H1 (cell line): ENCODE measurements around the gene CEP104. TPM values are rescaled to one million over a fixed set of nuclear protein-coding genes. Genes with fewer than 3 reads are reported as not detected.

Experiments
- CTCF ChIA-PET: fragments of 300-600 bp; sonication (Branson Sonifier 250); formaldehyde crosslinking; loops from one replicate; lab custom pipeline; 2021; ENCODE audit not compliant: partially characterized antibody; lab: Charles Lee
- POLR2A ChIA-PET: fragments of 300-600 bp; sonication (Branson Sonifier 250); formaldehyde crosslinking; loops from one replicate; lab custom pipeline; 2021; ENCODE audit warnings: inconsistent platforms; ENCODE audit not compliant: partially characterized antibody; lab: Charles Lee
- DNase-seq, 2 experiments: peaks; one replicate each; pipeline versions ENCODE4 v3.0.0 to v3.0.0-alpha.2; 2010 to 2022; ENCODE audit warnings: low spot score in 2 of 2, low read depth in 1 of 2, mixed read lengths in 1 of 2
- FAIRE-seq: peaks from 2 replicates; lab custom pipeline; 2011; peaks lifted over from hg19 to GRCh38; lab: Jason Lieb, UNC
- H2AFZ ChIP-seq: 2 replicates; pipeline ENCODE4 v1.8.1; 2012; ENCODE audit warnings: low read length, inconsistent platforms
- H2AK5ac ChIP-seq: 2 replicates; pipeline ENCODE4 v1.6.1; 2013; ENCODE audit warnings: low read depth, low read length
- H2BK120ac ChIP-seq: replicated peaks from 2 replicates; pipeline ENCODE3; 2013; ENCODE audit warnings: low read depth, low read length, inconsistent platforms
- H2BK12ac ChIP-seq: 2 replicates; pipeline ENCODE4 v1.6.1; 2013; ENCODE audit warnings: low read depth, low read length
- H2BK15ac ChIP-seq: 2 replicates; pipeline ENCODE4 v1.6.1; 2013; ENCODE audit warnings: low read length
- H2BK20ac ChIP-seq: 2 replicates; pipeline ENCODE4 v1.6.1; 2013; ENCODE audit warnings: low read length
- H2BK5ac ChIP-seq: 2 replicates; pipeline ENCODE4 v1.6.1; 2013; ENCODE audit warnings: low read depth, low read length
- H3K14ac ChIP-seq: 2 replicates; pipeline ENCODE4 v1.6.1; 2013; ENCODE audit warnings: inconsistent platforms; ENCODE audit not compliant: insufficient read length
- H3K18ac ChIP-seq: 2 replicates; pipeline ENCODE4 v1.6.1; 2013; ENCODE audit warnings: low read length; ENCODE audit errors: extremely low read depth
- H3K23ac ChIP-seq: 2 replicates; pipeline ENCODE4 v1.6.1; 2013; ENCODE audit warnings: inconsistent platforms; ENCODE audit not compliant: insufficient read length
- H3K23me2 ChIP-seq: 2 replicates; pipeline ENCODE4 v1.6.1; 2013; ENCODE audit warnings: low read depth, low read length
- H3K27ac ChIP-seq: 2 replicates; pipeline ENCODE4 v1.6.1; 2011; ENCODE audit warnings: low read depth, low read length, inconsistent platforms
- H3K27me3 ChIP-seq, 4 experiments: replicated peaks in 1 of 4; 1 replicate in 1 of 4; 2 replicates in 3 of 4; pipeline versions ENCODE4 v1.6.1 to v1.8.1; 2011 to 2013; ENCODE audit warnings: low read length in 3 of 4, mild to moderate bottlenecking in 3 of 4, inconsistent platforms in 2 of 4, mixed read lengths in 2 of 4, moderate library complexity in 1 of 4; ENCODE audit not compliant: control insufficient read depth in 3 of 4, insufficient read depth in 3 of 4; ENCODE audit errors: extremely low read depth in 1 of 4
- H3K36me3 ChIP-seq, 4 experiments: 2 replicates each; pipeline versions ENCODE4 v1.6.1 to v1.8.1; 2011 to 2013; ENCODE audit warnings: mild to moderate bottlenecking in 4 of 4, low read length in 3 of 4, moderate library complexity in 2 of 4, control low read depth in 1 of 4, inconsistent platforms in 1 of 4; ENCODE audit not compliant: insufficient read depth in 4 of 4, control insufficient read depth in 2 of 4
- H3K4ac ChIP-seq: replicated peaks from 2 replicates; pipeline ENCODE3; 2013; ENCODE audit warnings: low read length, low read depth, mixed read lengths, inconsistent platforms; ENCODE audit not compliant: insufficient read length
- H3K4me1 ChIP-seq, 4 experiments: replicated peaks in 1 of 4; 1 replicate in 1 of 4; 2 replicates in 3 of 4; pipeline versions ENCODE4 v1.6.1 to v1.8.1; 2011 to 2013; ENCODE audit warnings: low read length in 3 of 4, inconsistent platforms in 2 of 4, mixed read lengths in 1 of 4; ENCODE audit not compliant: insufficient read depth in 4 of 4, control insufficient read depth in 3 of 4
- H3K4me2 ChIP-seq, 2 experiments: 2 replicates each; pipeline versions ENCODE4 v1.6.1 to v1.8.1; 2011 to 2013; ENCODE audit warnings: low read depth in 2 of 2, low read length in 2 of 2, control low read depth in 1 of 2, inconsistent platforms in 1 of 2, mild to moderate bottlenecking in 1 of 2; ENCODE audit not compliant: insufficient read depth in 1 of 2
- H3K4me3 ChIP-seq, 4 experiments: fragments of 200-600, 300-600 bp in 1 of 4; sonication (generic), shearing (Covaris generic), sonication (Bioruptor Twin) in 1 of 4; 2 replicates each; pipeline versions ENCODE4 v1.5.1 to v1.8.1; 2011 to 2016; ENCODE audit warnings: low read length in 4 of 4, low read depth in 3 of 4, control low read depth in 2 of 4, inconsistent platforms in 2 of 4, mild to moderate bottlenecking in 2 of 4, mixed read lengths in 1 of 4, moderate library complexity in 1 of 4; ENCODE audit not compliant: insufficient read depth in 2 of 4; ENCODE audit errors: extremely low read depth in 1 of 4
- H3K56ac ChIP-seq: replicated peaks from 2 replicates; pipeline ENCODE3; 2013; ENCODE audit warnings: low read depth, mild to moderate bottlenecking, mixed read lengths, low read length, inconsistent platforms; ENCODE audit not compliant: insufficient read length
- H3K79me1 ChIP-seq: 2 replicates; pipeline ENCODE4 v1.6.1; 2013; ENCODE audit warnings: low read depth, low read length, control low read depth
- H3K79me2 ChIP-seq, 2 experiments: 2 replicates each; pipeline versions ENCODE4 v1.6.1 to v1.8.1; 2012 to 2013; ENCODE audit warnings: low read length in 2 of 2, mild to moderate bottlenecking in 2 of 2, inconsistent platforms in 1 of 2; ENCODE audit not compliant: insufficient read depth in 2 of 2, control insufficient read depth in 1 of 2
- H3K9ac ChIP-seq, 4 experiments: replicated peaks in 1 of 4; 1 replicate in 1 of 4; 2 replicates in 3 of 4; pipeline versions ENCODE4 v1.6.1 to v1.8.1; 2011 to 2013; ENCODE audit warnings: low read depth in 3 of 4, low read length in 3 of 4, control low read depth in 2 of 4, mild to moderate bottlenecking in 2 of 4, moderate library complexity in 2 of 4, inconsistent platforms in 1 of 4; ENCODE audit errors: extremely low read depth in 1 of 4
- H3K9me3 ChIP-seq, 2 experiments: 2 replicates each; pipeline versions ENCODE4 v1.6.1 to v1.8.1; 2012 to 2013; ENCODE audit warnings: mild to moderate bottlenecking in 2 of 2, moderate library complexity in 2 of 2, control low read depth in 1 of 2, inconsistent platforms in 1 of 2, low read depth in 1 of 2, low read length in 1 of 2, mixed read lengths in 1 of 2; ENCODE audit not compliant: insufficient read depth in 2 of 2
- H4K20me1 ChIP-seq, 2 experiments: replicated peaks in 1 of 2; 2 replicates each; pipeline versions ENCODE3 to v1.8.1; 2011 to 2013; ENCODE audit warnings: inconsistent platforms in 2 of 2, low read length in 2 of 2, mild to moderate bottlenecking in 1 of 2; ENCODE audit not compliant: insufficient read depth in 2 of 2, control insufficient read depth in 1 of 2
- H4K5ac ChIP-seq: 2 replicates; pipeline ENCODE4 v1.6.1; 2013; ENCODE audit warnings: low read length, low read depth, mixed read lengths, inconsistent platforms; ENCODE audit not compliant: insufficient read length
- H4K8ac ChIP-seq: 2 replicates; pipeline ENCODE4 v1.8.0; 2013; ENCODE audit warnings: mild to moderate bottlenecking, moderate library complexity, low read length, inconsistent platforms; ENCODE audit not compliant: insufficient read depth; ENCODE audit errors: extremely low read depth
- H4K91ac ChIP-seq: replicated peaks from 2 replicates; pipeline ENCODE3; 2013; ENCODE audit warnings: low read length, mixed read lengths, inconsistent platforms; ENCODE audit not compliant: insufficient read length
- JUND ChIP-seq: IDR thresholded peaks from 2 replicates; pipeline ENCODE4 v1.6.1; 2011; ENCODE audit warnings: mild to moderate bottlenecking, improper control_type of control experiment, low read length
- POU5F1 ChIP-seq: IDR thresholded peaks from 2 replicates; pipeline ENCODE4 v1.6.1; 2011; ENCODE audit warnings: low read depth, mild to moderate bottlenecking, low read length, moderate library complexity
- SAP30 ChIP-seq: fragments of 300-600 bp; sonication (generic); IDR thresholded peaks from 2 replicates; pipeline ENCODE4 v1.7.1; 2012; ENCODE audit warnings: low read length, moderate library complexity, mild to moderate bottlenecking, inconsistent platforms; ENCODE audit not compliant: insufficient read depth, insufficient replicate concordance
- WGBS, 2 experiments: shearing (Covaris generic) in 1 of 2; methylation state at CpG; one replicate each; pipeline versions ENCODE4 v1.1.6 to v1.1.7; 2013 to 2015; ENCODE audit warnings: low lambda C conversion rate in 2 of 2, mixed read lengths in 2 of 2, inconsistent platforms in 1 of 2, low coverage in 1 of 2, missing lambda C conversion rate in 1 of 2; ENCODE audit not compliant: insufficient replicate concordance in 2 of 2, insufficient coverage in 1 of 2, insufficient read length in 1 of 2; ENCODE audit errors: extremely low coverage in 1 of 2, missing lambda C conversion rate in 1 of 2; 5-methylcytosine and 5-hydroxymethylcytosine counted together
- polyA plus RNA-seq, 7 experiments: library from polyadenylated mRNA; depleted of rRNA in 3 of 7; stranded (reverse) in 5 of 7; unstranded in 2 of 7; fragments of >200 nt in 5 of 7; fragments of 200-250 nt in 2 of 7; gene quantifications; 1 replicate in 5 of 7; 2 replicates in 1 of 7; 4 replicates in 1 of 7; pipeline versions ENCODE4 v1.2.1 to v1.2.3, GENCODE V29; 2011 to 2013; ENCODE audit warnings: missing spikeins in 2 of 7, mixed read lengths in 2 of 7
- total RNA-seq: library from RNA; stranded (reverse); fragmentation: NEBNext Ultra II Directional; extraction: Animal tissue kit (Norgen Biotek cat#: 25700); gene quantifications from 2 replicates; pipeline ENCODE4 v1.2.1, GENCODE V29; 2021

CEP104 gene
- total and polyA plus RNA-seq, 2 of the 8 experiments (the other 6 are each of a cell fraction or from before 2014, with no cell fraction given) = 8.0 to 43.9 TPM

DNA sequence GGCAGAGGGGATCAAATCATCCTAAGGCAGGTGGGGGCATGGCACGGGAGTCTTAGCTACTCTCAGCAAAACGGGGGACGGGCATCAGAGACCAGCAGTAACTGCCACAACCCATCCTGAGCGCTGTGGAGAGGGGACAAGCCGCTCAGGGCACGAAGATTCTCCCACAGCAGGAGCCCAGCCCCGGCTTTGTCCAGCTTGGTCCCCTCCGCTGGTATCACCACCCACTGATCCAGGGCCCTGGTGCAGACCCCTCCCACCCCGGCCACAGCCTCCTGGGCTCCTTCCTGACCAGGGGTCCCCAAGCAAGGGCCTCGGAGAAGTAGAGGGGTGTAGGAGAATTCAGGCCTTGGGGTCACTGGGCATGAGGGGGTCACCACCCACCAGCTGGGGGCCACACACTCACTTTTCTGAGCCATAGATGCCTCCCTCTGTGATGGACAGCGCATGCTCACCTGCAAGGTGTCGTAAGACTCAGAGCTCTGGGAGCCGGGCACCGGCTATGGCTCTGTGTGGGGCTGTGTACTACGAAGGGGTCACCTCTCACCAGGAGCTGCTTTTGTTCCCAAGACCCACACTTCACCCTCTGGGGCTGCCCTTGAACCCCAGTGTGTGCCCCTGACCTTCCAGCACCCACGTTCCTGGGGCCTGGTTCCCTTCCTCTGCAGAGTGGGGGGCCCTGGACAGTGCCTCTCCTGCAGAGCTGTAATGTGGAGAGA, 86.8 kb downstream of the CEP104 start:
- H3K4me1 ChIP-seq = peaks cover 0 to 23% (median 8%) of the 10 kb centered on the region in 4 experiments; a peak in 5 of 7 replicates
- no peak for TF ChIP-seq SAP30
- no peak for TF ChIP-seq JUND
- no peak for TF ChIP-seq POU5F1

More for the DNA sequence above, 86.8 kb downstream of the CEP104 start:
- ChIA-PET CTCF (interaction anchor here (1.1 to 1.9 kb wide), 6 partner anchors 9 to 177 kb away, joined by 3 to 7 read pairs (median 4); no protein-coding TSS in a partner anchor), POLR2A (interaction anchor here (1.2 to 2.5 kb wide), 4 partner anchors 10 to 36 kb away, joined by 3 to 10 read pairs (median 4); no protein-coding TSS in a partner anchor)
- H2BK5ac ChIP-seq = no peak overlapping the region
- H3K9ac ChIP-seq = no peak overlapping the region
- H3K79me2 ChIP-seq = no peaks in the 10 kb centered on the region
- H4K20me1 ChIP-seq = peaks cover 0 to 5% of the 10 kb centered on the region in 2 experiments
- no peak overlapping the region for H2AFZ ChIP-seq
- no peak overlapping the region for H4K91ac ChIP-seq
- H3K36me3 ChIP-seq = no peaks in the 10 kb centered on the region
- no peak overlapping the region for H3K18ac ChIP-seq
- no peak overlapping the region for H2BK12ac ChIP-seq
- no peaks in the 10 kb centered on the region for H3K79me1 ChIP-seq
- H3K14ac ChIP-seq = no peak overlapping the region
- no peak overlapping the region for H2BK15ac ChIP-seq
- no peak overlapping the region for H4K8ac ChIP-seq
- no peak overlapping the region for H3K23ac ChIP-seq
- no peak overlapping the region for H3K4me2 ChIP-seq
- H3K23me2 ChIP-seq = peaks cover 11% of the 10 kb centered on the region; the same call in 1 of the 2 replicates
- H2BK20ac ChIP-seq = no peak overlapping the region
- no peak overlapping the region for H4K5ac ChIP-seq
- FAIRE-seq (no peak), DNase-seq (no peak)
- no peak overlapping the region for H3K4ac ChIP-seq
- 95% methylated on average over 14 of the region's 16 CpGs; no CpG with 5 or more reads in 1 of the 2 experiments for WGBS, 2 experiments
- H3K4me3 ChIP-seq = no peak overlapping the region
- H3K27me3 ChIP-seq = no peaks in the 10 kb centered on the region; a peak in 1 of 7 replicates
- H2AK5ac ChIP-seq = no peak overlapping the region
- no peak overlapping the region for H3K27ac ChIP-seq
- no peak overlapping the region for H2BK120ac ChIP-seq
- H3K56ac ChIP-seq = no peak overlapping the region
- peaks cover 0 to 7% of the 10 kb centered on the region in 2 experiments; a peak in 1 of 4 replicates for H3K9me3 ChIP-seq
